ENCODE measurements around the gene RNF114.
A peak's percentile ranks its signal among the peaks of the same experiment; 100 is the strongest.

The RNF114 gene

DNA sequence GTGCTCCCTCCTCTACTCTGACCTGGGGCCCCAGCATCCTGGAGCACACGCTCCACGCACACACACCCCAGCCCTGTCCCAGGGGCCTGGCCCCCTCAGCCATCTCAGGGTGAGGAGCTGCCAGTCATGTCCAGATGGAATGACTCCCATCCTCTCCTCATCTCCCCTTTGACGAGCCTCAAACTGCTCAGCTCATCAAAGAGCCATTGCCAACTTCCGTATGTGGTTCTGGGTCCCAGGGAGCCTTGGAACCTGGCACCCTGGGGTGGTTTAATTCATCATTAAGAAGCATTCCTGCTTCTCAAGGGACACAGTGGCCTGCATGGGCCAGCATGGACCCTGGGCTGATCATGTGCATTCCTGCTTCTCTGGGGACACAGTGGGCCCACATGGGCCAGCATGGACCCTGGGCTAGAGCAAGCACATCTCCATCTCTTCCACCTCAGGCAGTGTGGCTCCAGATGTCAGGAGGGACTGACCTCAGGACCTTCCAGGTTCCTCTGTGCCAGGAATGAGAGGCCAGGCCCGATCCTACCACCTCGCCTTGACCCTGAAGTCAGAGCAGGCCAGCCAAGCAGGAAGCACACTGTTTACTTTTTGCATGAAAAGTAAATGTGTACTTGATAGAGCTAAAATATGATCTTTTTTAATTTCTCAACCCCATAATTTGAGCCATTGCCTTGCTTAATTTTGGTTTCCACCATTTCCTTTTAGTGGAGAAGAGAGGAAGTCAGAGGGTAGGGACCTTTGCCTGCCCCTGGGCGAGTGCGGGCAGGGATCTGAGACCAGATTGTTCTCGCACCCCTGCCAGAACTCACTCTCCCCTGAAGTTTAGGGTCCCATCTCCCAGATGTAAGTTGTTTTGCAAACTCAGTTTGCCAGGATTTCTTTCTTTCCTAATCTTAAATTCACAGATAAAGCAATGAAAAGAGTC lies 46.9 kb upstream of the RNF114 start:
- TF ChIP-seq CTCF (IDR thresholded peaks at IDR 0.05; ENCODE audit: low read depth, low read length, missing control alignments), result no peak
- Histone ChIP-seq H3K27ac (no peak overlapping the region), H3K27me3 (replicated peaks) (no peaks in the 10 kb centered on the region), H3K36me3 (replicated peaks) (no peaks in the 10 kb centered on the region), H3K4me3 (ENCODE audit: low read depth, low read length) (no peak overlapping the region)
- no peak for DNase-seq
- in situ Hi-C loops (cut with HindIII; ENCODE audit: low pct_ligation_motif_present, low sequenced_read_pairs), result no loop called here

- DNase-seq, result no peak
- peak; percentile 8 for TF ChIP-seq CTCF (IDR thresholded peaks at IDR 0.05; ENCODE audit: low read depth, low read length, missing control alignments)
- in situ Hi-C loops (cut with HindIII; ENCODE audit: low pct_ligation_motif_present, low sequenced_read_pairs), result no loop called here
These were observed 46.3 kb upstream of the RNF114 start for GRCh38 chr20:49889935-49890333.

DNA sequence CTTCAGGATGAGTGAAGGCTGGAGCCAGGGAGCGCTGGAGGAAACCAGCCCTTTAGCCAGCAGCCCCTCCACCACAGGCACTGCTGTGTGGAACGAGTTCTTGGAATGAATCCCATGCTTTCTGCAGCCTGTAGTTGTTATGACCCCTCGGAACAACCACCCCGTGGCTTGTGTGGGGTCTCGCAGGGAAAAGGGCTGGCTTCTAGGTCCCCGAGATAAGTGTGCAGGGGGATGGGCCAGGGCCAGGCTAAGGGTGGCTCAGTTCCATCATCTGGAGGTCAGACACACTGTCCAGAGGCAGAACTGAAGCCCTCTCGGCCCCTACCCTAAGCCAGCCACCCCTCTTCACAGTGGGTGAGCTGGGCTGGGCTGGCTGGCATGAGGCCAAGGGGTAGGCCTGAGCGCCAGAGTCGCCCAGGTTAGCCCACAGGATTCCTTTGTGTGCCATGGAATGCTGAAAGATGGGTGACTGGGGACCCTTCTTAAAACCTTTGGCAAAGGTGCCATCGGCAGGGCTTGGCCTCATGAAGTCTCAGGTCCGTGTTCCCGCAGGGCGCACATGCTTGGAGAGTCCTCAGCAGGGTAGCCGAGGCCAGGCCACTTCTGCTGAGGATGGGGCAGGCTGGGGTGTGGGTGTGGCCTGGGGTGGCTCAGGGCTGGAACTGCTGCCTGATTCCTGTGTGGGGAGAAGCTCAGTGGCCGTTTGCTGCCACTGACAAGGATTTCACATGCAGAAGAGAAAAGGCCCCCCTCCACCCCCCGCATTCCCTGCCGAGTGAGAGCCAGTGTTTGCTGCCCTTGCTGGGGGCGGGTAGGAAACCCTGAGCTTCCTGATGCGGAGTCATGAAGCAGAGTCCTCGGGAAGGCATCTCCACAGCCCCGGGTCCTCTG lies 45.5 kb upstream of the RNF114 start:
- in situ Hi-C loops (cut with HindIII; ENCODE audit: low pct_ligation_motif_present, low sequenced_read_pairs), result no loop called here
- DNase-seq, result peak; percentile 18
- no peak overlapping the region for H3K4me3 ChIP-seq (ENCODE audit: low read depth, low read length)
- H3K27ac ChIP-seq, result no peak overlapping the region
- no peaks in the 10 kb centered on the region for H3K27me3 ChIP-seq (replicated peaks)
- TF ChIP-seq CTCF (IDR thresholded peaks at IDR 0.05; ENCODE audit: low read depth, low read length, missing control alignments), result no peak
- no peaks in the 10 kb centered on the region for H3K36me3 ChIP-seq (replicated peaks)

More at GRCh38 chr20:49889935-49890333, 46.3 kb upstream of the RNF114 start:
- no peak overlapping the region for H3K27ac ChIP-seq
- H3K27me3 ChIP-seq (replicated peaks), result no peaks in the 10 kb centered on the region
- no peaks in the 10 kb centered on the region for H3K36me3 ChIP-seq (replicated peaks)
- H3K4me3 ChIP-seq (ENCODE audit: low read depth, low read length), result no peak overlapping the region

DNA sequence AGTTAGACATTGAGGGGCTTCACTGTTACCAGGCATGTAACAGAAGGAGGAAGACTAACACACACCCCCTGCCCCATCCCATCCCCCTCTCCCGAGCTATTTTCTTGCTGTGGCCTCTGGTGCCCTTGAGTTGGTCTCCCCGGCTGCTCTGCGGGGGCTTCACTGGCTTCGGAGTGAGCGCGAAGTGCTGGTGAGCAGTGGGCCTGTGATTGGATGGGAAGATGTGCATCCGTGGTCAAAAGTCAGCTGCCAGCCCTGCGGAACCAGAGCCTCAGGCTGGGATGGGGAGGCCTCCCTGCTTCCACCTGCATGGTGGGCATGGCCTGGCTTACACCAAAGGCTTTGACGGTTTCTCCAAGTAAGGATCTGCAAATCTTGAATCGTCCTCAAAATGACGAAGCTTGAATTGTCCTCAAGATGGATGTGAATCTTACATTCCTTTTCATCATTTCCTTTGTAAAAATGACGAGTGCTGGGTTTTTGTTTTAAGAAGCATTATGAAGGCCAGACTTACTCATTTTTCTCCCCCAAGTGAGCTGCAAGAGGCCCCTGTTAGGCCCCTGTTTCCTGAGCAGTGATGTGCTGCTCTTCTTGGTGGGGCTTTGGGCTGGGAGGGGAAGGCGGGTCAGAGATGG lies 44.6 kb upstream of the RNF114 start:
- Histone ChIP-seq H3K4me3 (ENCODE audit: low read depth, low read length) (no peak overlapping the region), H3K27ac (no peak overlapping the region), H3K27me3 (replicated peaks) (no peaks in the 10 kb centered on the region), H3K36me3 (replicated peaks) (no peaks in the 10 kb centered on the region)
- no peak for TF ChIP-seq CTCF (IDR thresholded peaks at IDR 0.05; ENCODE audit: low read depth, low read length, missing control alignments)
- DNase-seq, result no peak
- in situ Hi-C loops (cut with HindIII; ENCODE audit: low pct_ligation_motif_present, low sequenced_read_pairs), result no loop called here

DNA sequence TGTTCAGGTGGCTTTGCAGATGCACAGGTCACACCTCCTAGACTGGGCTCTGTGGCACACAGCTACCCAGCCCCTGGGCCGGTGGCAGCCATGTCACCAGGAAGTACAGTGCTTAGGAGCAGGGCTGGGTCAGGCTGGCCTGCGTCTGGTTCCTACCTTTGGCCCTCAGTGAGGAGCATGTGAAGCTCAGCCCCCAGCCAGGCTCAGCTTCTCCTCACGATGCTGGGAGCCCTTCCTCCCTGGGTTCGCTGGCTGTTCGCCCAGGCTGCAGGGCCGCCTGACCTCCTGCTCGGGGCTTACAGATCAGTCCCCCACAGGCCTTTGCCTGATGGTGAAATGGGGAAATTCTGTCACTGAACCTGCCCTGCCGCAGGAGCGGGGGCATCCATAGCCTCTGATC lies 43.9 kb upstream of the RNF114 start:
- TF ChIP-seq CTCF (IDR thresholded peaks at IDR 0.05; ENCODE audit: low read depth, low read length, missing control alignments), result no peak
- no peak for DNase-seq
- in situ Hi-C loops (cut with HindIII; ENCODE audit: low pct_ligation_motif_present, low sequenced_read_pairs), result no loop called here
- no peak overlapping the region for H3K27ac ChIP-seq
- no peaks in the 10 kb centered on the region for H3K27me3 ChIP-seq (replicated peaks)
- H3K4me3 ChIP-seq (ENCODE audit: low read depth, low read length), result no peak overlapping the region
- no peaks in the 10 kb centered on the region for H3K36me3 ChIP-seq (replicated peaks)
